A549 (cell line): Measurements from ENCODE around the gene B3GNT3.

ENCODE experiments used
- BHLHE40 ChIP-seq: IDR thresholded peaks from 2 replicates; pipeline ENCODE4 v1.6.1; 2012; ENCODE audit warnings: low read depth, low read length, inconsistent platforms
- EP300 ChIP-seq, 2 experiments: fragments of >200 bp; sonication (Bioruptor Twin); formaldehyde crosslinking; IDR thresholded peaks; 2 replicates in 1 of 2; 3 replicates in 1 of 2; pipeline ENCODE4 v1.6.1; 2016 to 2017
- KDM1A ChIP-seq: fragments of 200-600 bp; sonication (generic); IDR thresholded peaks from 2 replicates; pipeline ENCODE4 v1.6.1; 2016; ENCODE audit warnings: low read depth, mild to moderate bottlenecking
- MYC ChIP-seq: IDR thresholded peaks from 2 replicates; pipeline ENCODE4 v1.6.1; 2012; ENCODE audit warnings: mild to moderate bottlenecking, inconsistent platforms, low read length, improper control_type of control experiment, borderline replicate concordance
- POLR2A ChIP-seq: IDR thresholded peaks from 2 replicates; pipeline ENCODE4 v1.6.1; 2012; ENCODE audit warnings: mild to moderate bottlenecking, low read length
- SMC3 ChIP-seq: fragments of >200 bp; sonication (Bioruptor Twin); formaldehyde crosslinking; IDR thresholded peaks from 3 replicates; pipeline ENCODE4 v1.6.1; 2018; ENCODE audit warnings: inconsistent platforms
- ZC3H11A ChIP-seq: fragments of 450-650 bp; IDR thresholded peaks from 2 replicates; pipeline ENCODE4 v1.6.1; 2014; ENCODE audit warnings: antibody characterized with exemption, mild to moderate bottlenecking
- TF ChIP-seq, protein P1 (sequence below): fragments of >200 bp; sonication (Bioruptor Twin); formaldehyde crosslinking; IDR thresholded peaks from 3 replicates; pipeline ENCODE4 v1.5.1; 2016
- TF ChIP-seq, protein P2 (sequence below): fragments of 250-450 bp; sonication (Bioruptor Pico); IDR thresholded peaks from 2 replicates; pipeline ENCODE4 v1.5.0; 2021; ENCODE audit warnings: mild to moderate bottlenecking, moderate library complexity, borderline replicate concordance
- TF ChIP-seq, protein P3 (sequence below): fragments of 200-600 bp; sonication (generic); IDR thresholded peaks from 2 replicates; pipeline ENCODE4 v1.6.1; 2016; ENCODE audit warnings: antibody characterized with exemption, mild to moderate bottlenecking, moderate library complexity

DNA sequence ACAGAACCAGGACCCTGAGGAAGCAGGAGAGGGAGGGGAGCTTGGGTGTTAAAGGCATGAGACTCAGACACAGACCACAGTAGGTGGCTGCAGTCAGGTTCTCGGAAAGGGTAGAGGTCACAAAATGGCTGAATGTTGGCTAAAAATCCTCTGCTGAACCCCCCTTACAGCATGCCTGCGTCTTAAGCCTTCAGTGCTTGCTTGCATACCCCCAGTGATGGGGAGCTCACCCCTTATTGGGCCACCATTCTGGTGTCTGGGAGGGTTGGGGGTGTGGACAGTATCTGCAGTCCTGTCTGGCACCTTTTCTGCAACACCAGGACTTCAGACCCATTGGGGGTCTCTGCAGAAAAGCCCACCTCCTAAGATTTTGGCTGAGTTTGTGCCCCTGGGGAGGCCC, 14.2 kb upstream of the B3GNT3 start:
- TF ChIP-seq, protein P1, sequence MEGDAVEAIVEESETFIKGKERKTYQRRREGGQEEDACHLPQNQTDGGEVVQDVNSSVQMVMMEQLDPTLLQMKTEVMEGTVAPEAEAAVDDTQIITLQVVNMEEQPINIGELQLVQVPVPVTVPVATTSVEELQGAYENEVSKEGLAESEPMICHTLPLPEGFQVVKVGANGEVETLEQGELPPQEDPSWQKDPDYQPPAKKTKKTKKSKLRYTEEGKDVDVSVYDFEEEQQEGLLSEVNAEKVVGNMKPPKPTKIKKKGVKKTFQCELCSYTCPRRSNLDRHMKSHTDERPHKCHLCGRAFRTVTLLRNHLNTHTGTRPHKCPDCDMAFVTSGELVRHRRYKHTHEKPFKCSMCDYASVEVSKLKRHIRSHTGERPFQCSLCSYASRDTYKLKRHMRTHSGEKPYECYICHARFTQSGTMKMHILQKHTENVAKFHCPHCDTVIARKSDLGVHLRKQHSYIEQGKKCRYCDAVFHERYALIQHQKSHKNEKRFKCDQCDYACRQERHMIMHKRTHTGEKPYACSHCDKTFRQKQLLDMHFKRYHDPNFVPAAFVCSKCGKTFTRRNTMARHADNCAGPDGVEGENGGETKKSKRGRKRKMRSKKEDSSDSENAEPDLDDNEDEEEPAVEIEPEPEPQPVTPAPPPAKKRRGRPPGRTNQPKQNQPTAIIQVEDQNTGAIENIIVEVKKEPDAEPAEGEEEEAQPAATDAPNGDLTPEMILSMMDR = no peak
- TF ChIP-seq POLR2A = no peak
- no peak for TF ChIP-seq MYC
- TF ChIP-seq SMC3 = no peak
- TF ChIP-seq, protein P2, sequence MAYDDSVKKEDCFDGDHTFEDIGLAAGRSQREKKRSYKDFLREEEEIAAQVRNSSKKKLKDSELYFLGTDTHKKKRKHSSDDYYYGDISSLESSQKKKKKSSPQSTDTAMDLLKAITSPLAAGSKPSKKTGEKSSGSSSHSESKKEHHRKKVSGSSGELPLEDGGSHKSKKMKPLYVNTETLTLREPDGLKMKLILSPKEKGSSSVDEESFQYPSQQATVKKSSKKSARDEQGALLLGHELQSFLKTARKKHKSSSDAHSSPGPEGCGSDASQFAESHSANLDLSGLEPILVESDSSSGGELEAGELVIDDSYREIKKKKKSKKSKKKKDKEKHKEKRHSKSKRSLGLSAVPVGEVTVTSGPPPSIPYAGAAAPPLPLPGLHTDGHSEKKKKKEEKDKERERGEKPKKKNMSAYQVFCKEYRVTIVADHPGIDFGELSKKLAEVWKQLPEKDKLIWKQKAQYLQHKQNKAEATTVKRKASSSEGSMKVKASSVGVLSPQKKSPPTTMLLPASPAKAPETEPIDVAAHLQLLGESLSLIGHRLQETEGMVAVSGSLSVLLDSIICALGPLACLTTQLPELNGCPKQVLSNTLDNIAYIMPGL = no peak
- TF ChIP-seq, protein P3, sequence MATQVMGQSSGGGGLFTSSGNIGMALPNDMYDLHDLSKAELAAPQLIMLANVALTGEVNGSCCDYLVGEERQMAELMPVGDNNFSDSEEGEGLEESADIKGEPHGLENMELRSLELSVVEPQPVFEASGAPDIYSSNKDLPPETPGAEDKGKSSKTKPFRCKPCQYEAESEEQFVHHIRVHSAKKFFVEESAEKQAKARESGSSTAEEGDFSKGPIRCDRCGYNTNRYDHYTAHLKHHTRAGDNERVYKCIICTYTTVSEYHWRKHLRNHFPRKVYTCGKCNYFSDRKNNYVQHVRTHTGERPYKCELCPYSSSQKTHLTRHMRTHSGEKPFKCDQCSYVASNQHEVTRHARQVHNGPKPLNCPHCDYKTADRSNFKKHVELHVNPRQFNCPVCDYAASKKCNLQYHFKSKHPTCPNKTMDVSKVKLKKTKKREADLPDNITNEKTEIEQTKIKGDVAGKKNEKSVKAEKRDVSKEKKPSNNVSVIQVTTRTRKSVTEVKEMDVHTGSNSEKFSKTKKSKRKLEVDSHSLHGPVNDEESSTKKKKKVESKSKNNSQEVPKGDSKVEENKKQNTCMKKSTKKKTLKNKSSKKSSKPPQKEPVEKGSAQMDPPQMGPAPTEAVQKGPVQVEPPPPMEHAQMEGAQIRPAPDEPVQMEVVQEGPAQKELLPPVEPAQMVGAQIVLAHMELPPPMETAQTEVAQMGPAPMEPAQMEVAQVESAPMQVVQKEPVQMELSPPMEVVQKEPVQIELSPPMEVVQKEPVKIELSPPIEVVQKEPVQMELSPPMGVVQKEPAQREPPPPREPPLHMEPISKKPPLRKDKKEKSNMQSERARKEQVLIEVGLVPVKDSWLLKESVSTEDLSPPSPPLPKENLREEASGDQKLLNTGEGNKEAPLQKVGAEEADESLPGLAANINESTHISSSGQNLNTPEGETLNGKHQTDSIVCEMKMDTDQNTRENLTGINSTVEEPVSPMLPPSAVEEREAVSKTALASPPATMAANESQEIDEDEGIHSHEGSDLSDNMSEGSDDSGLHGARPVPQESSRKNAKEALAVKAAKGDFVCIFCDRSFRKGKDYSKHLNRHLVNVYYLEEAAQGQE = no peak
- TF ChIP-seq EP300 (IDR thresholded peaks at IDR 0.05) = no peak
- TF ChIP-seq ZC3H11A = no peak
- no peak for TF ChIP-seq KDM1A
- TF ChIP-seq BHLHE40 = no peak
